ENCODE data around the gene RAB20. TPM values are rescaled to one million over a fixed set of nuclear protein-coding genes. Genes with fewer than 3 reads are reported as not detected.

Gene RAB20
- total RNA-seq, 1 donor from 2014 or later: 17.7 TPM

DNA sequence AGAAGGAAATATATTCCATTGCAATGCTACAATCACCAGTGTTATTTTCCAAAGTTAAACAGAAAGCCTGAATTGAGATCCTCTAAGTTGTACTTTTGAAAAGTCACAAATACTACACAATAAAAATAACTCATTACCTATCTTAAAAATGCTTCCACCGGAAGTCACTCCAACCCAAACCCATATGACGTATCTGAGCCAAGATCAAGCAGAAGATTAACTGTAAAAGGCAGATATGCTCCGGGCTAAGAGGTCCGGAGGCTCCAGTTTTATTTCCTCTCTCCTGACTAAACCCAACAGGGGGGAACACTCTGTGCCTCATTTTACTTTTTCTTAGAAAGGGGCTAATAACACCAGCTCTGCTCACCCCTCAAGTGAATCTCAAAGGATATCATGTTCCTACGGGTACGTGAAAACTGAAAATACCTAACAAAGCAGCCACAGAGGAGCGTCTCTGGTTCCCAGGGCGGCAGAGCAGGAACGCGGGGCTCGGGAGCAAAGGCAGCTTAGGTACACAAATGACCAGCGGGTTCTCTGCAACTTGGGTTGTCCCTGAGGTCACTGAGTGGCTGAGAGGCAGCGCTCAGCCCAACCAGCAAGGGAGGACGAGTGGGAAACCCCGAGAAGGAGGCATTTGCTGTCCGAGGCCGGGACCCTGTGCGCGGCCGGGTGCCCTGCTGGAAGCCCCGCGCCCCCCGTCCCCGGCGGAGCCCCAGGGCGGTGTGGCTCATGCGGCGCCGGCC lies 750 bp downstream of the RAB20 start:
- H3K36me3 ChIP-seq: peaks cover 0 to 12% of the 10 kb centered on the region in 2 donors
- TF ChIP-seq, protein P1, sequence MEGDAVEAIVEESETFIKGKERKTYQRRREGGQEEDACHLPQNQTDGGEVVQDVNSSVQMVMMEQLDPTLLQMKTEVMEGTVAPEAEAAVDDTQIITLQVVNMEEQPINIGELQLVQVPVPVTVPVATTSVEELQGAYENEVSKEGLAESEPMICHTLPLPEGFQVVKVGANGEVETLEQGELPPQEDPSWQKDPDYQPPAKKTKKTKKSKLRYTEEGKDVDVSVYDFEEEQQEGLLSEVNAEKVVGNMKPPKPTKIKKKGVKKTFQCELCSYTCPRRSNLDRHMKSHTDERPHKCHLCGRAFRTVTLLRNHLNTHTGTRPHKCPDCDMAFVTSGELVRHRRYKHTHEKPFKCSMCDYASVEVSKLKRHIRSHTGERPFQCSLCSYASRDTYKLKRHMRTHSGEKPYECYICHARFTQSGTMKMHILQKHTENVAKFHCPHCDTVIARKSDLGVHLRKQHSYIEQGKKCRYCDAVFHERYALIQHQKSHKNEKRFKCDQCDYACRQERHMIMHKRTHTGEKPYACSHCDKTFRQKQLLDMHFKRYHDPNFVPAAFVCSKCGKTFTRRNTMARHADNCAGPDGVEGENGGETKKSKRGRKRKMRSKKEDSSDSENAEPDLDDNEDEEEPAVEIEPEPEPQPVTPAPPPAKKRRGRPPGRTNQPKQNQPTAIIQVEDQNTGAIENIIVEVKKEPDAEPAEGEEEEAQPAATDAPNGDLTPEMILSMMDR (IDR thresholded peaks at IDR 0.05): no peak
- no peaks in the 10 kb centered on the region for H3K9me3 ChIP-seq
- peak overlapping the region; percentile 79 to 82 for H3K4me3 ChIP-seq
- no peaks in the 10 kb centered on the region for H3K27me3 ChIP-seq
- peak overlapping the region; percentile 92 to 98 for H3K27ac ChIP-seq
- peak in 1 of 2 donors; percentile 76 for DNase-seq (ENCODE audit: low spot score in 2 of 2)
- intact Hi-C loops (cut with DNase I): loop anchor here (1.0 to 2.0 kb wide), 4 partner anchors 40 to 152 kb away; partner anchors contain the start of genes ING1 and NAXD
- peaks cover 8 to 13% of the 10 kb centered on the region in 2 donors for H3K4me1 ChIP-seq

DNA sequence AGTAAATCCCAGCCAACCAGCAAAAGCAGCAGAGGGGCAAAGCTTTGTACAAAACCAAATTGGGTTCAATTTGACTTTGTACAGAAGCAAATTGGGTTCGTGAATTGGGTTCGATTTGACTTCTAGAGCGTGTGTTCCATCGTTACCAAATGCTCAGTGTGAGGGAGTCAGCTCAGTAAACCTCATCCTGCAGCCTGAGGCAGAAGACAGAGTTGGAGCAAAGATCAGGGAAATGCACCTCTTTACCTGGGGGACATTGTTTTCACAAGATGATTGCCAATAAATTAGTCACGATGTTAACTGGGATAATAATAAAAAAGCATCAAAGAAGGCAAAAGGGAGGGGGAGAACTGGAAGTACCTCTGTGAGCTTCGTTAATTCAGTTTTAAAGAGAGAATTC lies 1.5 kb downstream of the RAB20 start:
- H3K4me3 ChIP-seq: peak overlapping the region; percentile 79 to 82
- TF ChIP-seq, protein P1 (IDR thresholded peaks at IDR 0.05): no peak
- H3K9me3 ChIP-seq: no peaks in the 10 kb centered on the region
- no peak for DNase-seq (ENCODE audit: low spot score in 2 of 2)
- no peaks in the 10 kb centered on the region for H3K27me3 ChIP-seq
- H3K36me3 ChIP-seq: peaks cover 0 to 12% of the 10 kb centered on the region in 2 donors
- peak overlapping the region; percentile 92 to 98 for H3K27ac ChIP-seq
- H3K4me1 ChIP-seq: peaks cover 8 to 13% of the 10 kb centered on the region in 2 donors
- intact Hi-C loops (cut with DNase I): loop anchor here (1.0 to 2.0 kb wide), 4 partner anchors 19 to 153 kb away; partner anchors contain the start of genes ING1 and NAXD

DNA sequence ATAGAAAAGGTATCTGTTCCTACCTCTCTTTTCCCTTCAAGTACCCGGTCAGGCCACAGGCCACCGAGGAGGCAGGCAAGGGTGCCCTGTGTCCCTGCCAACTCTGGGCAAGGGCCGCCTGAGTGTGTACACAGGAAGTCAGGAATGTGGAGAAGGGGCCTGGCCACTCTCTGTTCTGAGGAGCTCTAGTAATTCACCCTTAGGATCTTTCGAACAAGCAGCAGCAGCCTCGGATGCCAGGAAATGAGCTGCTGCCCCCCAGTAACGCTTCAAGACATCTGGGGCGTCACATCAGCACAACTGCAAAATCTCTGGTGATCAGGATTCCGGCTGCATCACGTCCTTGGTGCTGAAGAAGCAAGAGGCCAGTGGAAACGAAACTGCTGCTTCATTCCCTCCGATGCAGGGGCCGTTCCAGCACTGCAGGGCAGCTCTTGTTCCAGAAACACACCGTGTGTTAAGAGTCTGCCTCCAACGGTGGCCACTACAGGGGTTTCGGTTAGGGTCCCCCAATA lies 2.0 kb downstream of the RAB20 start:
- Histone ChIP-seq H3K27ac (peak overlapping the region; percentile 92 to 98), H3K4me1 (peaks cover 8 to 13% of the 10 kb centered on the region in 2 donors), H3K36me3 (peaks cover 0 to 12% of the 10 kb centered on the region in 2 donors), H3K27me3 (no peaks in the 10 kb centered on the region), H3K4me3 (peak overlapping the region; percentile 79 to 82), H3K9me3 (no peaks in the 10 kb centered on the region)
- intact Hi-C loops (cut with DNase I): loop anchor here (1.0 kb wide), 1 partner anchor 18 kb away; no protein-coding TSS in a partner anchor
- DNase-seq (ENCODE audit: low spot score in 2 of 2): peak in 1 of 2 donors; percentile 84
- TF ChIP-seq, protein P1 (IDR thresholded peaks at IDR 0.05): no peak

DNA sequence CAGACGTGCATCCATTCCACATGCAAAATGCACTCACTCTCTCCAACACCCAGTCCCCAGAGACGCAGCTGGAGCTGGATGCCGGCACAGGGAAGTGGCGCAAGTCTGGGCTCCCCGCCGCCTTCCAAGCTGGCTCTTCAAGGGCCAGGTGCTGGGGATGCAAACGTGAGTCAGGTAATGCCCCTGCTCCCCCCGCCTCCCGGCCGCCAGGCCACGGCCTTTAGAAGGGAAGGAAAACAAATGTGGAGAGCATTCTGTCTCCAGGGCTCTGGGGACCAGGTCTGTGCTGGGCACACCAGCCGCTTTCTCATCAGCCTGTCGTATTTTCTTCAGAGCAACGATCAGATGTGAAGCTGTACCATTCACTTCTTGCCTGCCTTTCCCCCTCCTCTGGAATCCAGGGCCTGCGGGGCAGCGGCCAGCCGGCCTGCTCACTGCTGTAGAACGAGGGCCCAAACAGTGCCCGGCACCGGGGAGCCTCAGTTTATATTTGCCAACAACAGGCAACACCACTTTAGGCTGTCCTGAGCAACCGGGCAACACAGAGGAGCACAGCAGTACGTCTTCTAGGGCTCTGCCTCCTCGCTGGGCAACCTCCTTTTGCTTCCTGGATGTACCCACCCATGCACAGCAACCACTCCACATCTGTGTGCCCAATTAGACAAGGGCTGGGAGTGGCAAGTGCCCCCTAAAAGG lies 3.8 kb downstream of the RAB20 start:
- no peak for DNase-seq (ENCODE audit: low spot score in 2 of 2)
- intact Hi-C loops (cut with DNase I): no loop called here

GRCh38 chr13:110557082-110557481 lies 4.4 kb downstream of the RAB20 start:
- Histone ChIP-seq H3K27me3 (no peaks in the 10 kb centered on the region), H3K4me1 (peaks cover 4 to 8% of the 10 kb centered on the region in 2 donors), H3K27ac (no peak overlapping the region), H3K36me3 (peaks cover 0 to 12% of the 10 kb centered on the region in 2 donors), H3K4me3 (no peak overlapping the region), H3K9me3 (no peaks in the 10 kb centered on the region)
- intact Hi-C loops (cut with DNase I): no loop called here
- DNase-seq (ENCODE audit: low spot score in 2 of 2): no peak
- TF ChIP-seq, protein P1 (IDR thresholded peaks at IDR 0.05): no peak

More for the DNA sequence above, 3.8 kb downstream of the RAB20 start:
- H3K4me3 ChIP-seq: no peak overlapping the region
- no peak overlapping the region for H3K27ac ChIP-seq
- no peaks in the 10 kb centered on the region for H3K27me3 ChIP-seq
- H3K36me3 ChIP-seq: peaks cover 0 to 12% of the 10 kb centered on the region in 2 donors
- H3K4me1 ChIP-seq: peaks cover 6 to 11% of the 10 kb centered on the region in 2 donors
- H3K9me3 ChIP-seq: no peaks in the 10 kb centered on the region
- TF ChIP-seq, protein P1 (IDR thresholded peaks at IDR 0.05): no peak
